Hepatocyte (in vitro differentiated cells): ENCODE measurements around the gene DIPK2B. TPM values are rescaled to one million over a fixed set of nuclear protein-coding genes. Genes with fewer than 3 reads are reported as not detected.

Experiments
- DNase-seq: peaks from one replicate; pipeline ENCODE4 v3.0.0-alpha.2; 2016; ENCODE audit warnings: low spot score
- H2AFZ ChIP-seq: fragments of 200-600 bp; sonication (generic); 2 replicates; pipeline ENCODE4 v1.6.0; 2016; ENCODE audit warnings: antibody characterized with exemption, mild to moderate bottlenecking
- H3K27ac ChIP-seq: fragments of 200-600 bp; sonication (generic); 2 replicates; pipeline ENCODE4 v1.5.1; 2016; ENCODE audit warnings: mild to moderate bottlenecking
- H3K27me3 ChIP-seq: fragments of 200-600 bp; sonication (generic); 2 replicates; pipeline ENCODE4 v1.6.1; 2016
- H3K36me3 ChIP-seq: fragments of 200-600 bp; sonication (generic); replicated peaks from 2 replicates; pipeline ENCODE4 v1.5.1; 2016; ENCODE audit warnings: low read depth; ENCODE audit not compliant: insufficient read depth
- H3K4me1 ChIP-seq: fragments of 200-600 bp; sonication (generic); 2 replicates; pipeline ENCODE4 v1.5.1; 2016; ENCODE audit warnings: mild to moderate bottlenecking, moderate library complexity; ENCODE audit not compliant: insufficient read depth
- H3K4me2 ChIP-seq: fragments of 200-600 bp; sonication (generic); 2 replicates; pipeline ENCODE4 v1.6.0; 2016
- H3K4me3 ChIP-seq: fragments of 200-600 bp; sonication (generic); 2 replicates; pipeline ENCODE4 v1.5.1; 2016; ENCODE audit warnings: mild to moderate bottlenecking
- H3K79me2 ChIP-seq: fragments of 200-600 bp; sonication (generic); 2 replicates; pipeline ENCODE4 v1.6.0; 2017; ENCODE audit warnings: mild to moderate bottlenecking
- H3K9me2 ChIP-seq: fragments of 200-600 bp; sonication (generic); replicated peaks from 2 replicates; pipeline ENCODE4 v1.6.0; 2017; ENCODE audit warnings: mild to moderate bottlenecking; ENCODE audit not compliant: insufficient read depth
- H3K9me3 ChIP-seq: fragments of 200-600 bp; sonication (generic); 2 replicates; pipeline ENCODE4 v1.5.1; 2016; ENCODE audit warnings: low read depth, mild to moderate bottlenecking
- H4K20me1 ChIP-seq: fragments of 200-600 bp; sonication (generic); 2 replicates; pipeline ENCODE4 v1.6.0; 2016; ENCODE audit warnings: mild to moderate bottlenecking; ENCODE audit not compliant: insufficient read depth, poor library complexity, severe bottlenecking
- CTCF ChIP-seq: fragments of 200-600 bp; sonication (generic); IDR thresholded peaks from 2 replicates; pipeline ENCODE4 v1.5.1; 2016; ENCODE audit warnings: antibody characterized with exemption, mild to moderate bottlenecking; ENCODE audit not compliant: poor library complexity
- EZH2 ChIP-seq: fragments of 200-600 bp; sonication (generic); IDR thresholded peaks from 2 replicates; pipeline ENCODE4 v1.6.1; 2016; ENCODE audit warnings: antibody characterized with exemption, mild to moderate bottlenecking, borderline replicate concordance
- EZH2phosphoT487 ChIP-seq: fragments of 200-600 bp; sonication (generic); IDR thresholded peaks from one replicate; pipeline ENCODE4 v1.6.1; 2018; ENCODE audit warnings: antibody characterized with exemption, mild to moderate bottlenecking, low read depth, moderate library complexity; ENCODE audit not compliant: unreplicated experiment, severe bottlenecking
- WGBS: methylation state at CpG from one replicate; pipeline ENCODE4 v1.1.6; 2016; ENCODE audit warnings: low lambda C conversion rate; ENCODE audit errors: missing lambda C conversion rate; 5-methylcytosine and 5-hydroxymethylcytosine counted together
- polyA plus RNA-seq: library from polyadenylated mRNA; unstranded; fragments of >200 nt; fragmentation: Nextera tagmentation; extraction: Ambion mirVana; gene quantifications from 2 replicates; pipeline ENCODE4 v1.2.1, GENCODE V29; 2016
- total RNA-seq: library from RNA; depleted of rRNA; stranded (reverse); fragments of >200 nt; gene quantifications from 2 replicates; pipeline ENCODE4 v1.2.3, GENCODE V29; 2014

DIPK2B gene
- total and polyA plus RNA-seq, 2 experiments from 2014 or later: 0.29 to 0.37 TPM

- no peak overlapping the region for H2AFZ ChIP-seq
- no peaks in the 10 kb centered on the region for H3K9me2 ChIP-seq
- no peak overlapping the region for H3K4me3 ChIP-seq
- no peaks in the 10 kb centered on the region for H3K27me3 ChIP-seq
- no peaks in the 10 kb centered on the region for H3K79me2 ChIP-seq
- H4K20me1 ChIP-seq: no peaks in the 10 kb centered on the region
- WGBS: 66% methylated on average over 2 of the region's 2 CpGs
- no peaks in the 10 kb centered on the region for H3K36me3 ChIP-seq
- H3K4me1 ChIP-seq: no peaks in the 10 kb centered on the region
- H3K9me3 ChIP-seq: no peaks in the 10 kb centered on the region
- H3K27ac ChIP-seq: no peak overlapping the region
- DNase-seq: no peak
- TF ChIP-seq EZH2: no peak
- no peak overlapping the region for H3K4me2 ChIP-seq
Measured at GRCh38 chrX:45166781-45167180, 33.9 kb downstream of the DIPK2B start.

GRCh38 chrX:45165726-45166125, 35.0 kb downstream of the DIPK2B start:
- Histone ChIP-seq H3K4me2 (no peak overlapping the region), H3K79me2 (no peaks in the 10 kb centered on the region), H3K36me3 (no peaks in the 10 kb centered on the region), H3K9me2 (no peaks in the 10 kb centered on the region), H3K4me3 (no peak overlapping the region), H4K20me1 (no peaks in the 10 kb centered on the region), H3K27ac (no peak overlapping the region), H2AFZ (no peak overlapping the region), H3K4me1 (no peaks in the 10 kb centered on the region), H3K9me3 (no peaks in the 10 kb centered on the region), H3K27me3 (no peaks in the 10 kb centered on the region)
- TF ChIP-seq EZH2 (no peak), EZH2phosphoT487 (no peak), CTCF (no peak)
- WGBS: 75% methylated on average over 6 of the region's 6 CpGs
- no peak for DNase-seq

GRCh38 chrX:45164995-45165394, 35.7 kb downstream of the DIPK2B start:
- TF ChIP-seq EZH2 (no peak), EZH2phosphoT487 (no peak), CTCF (no peak)
- Histone ChIP-seq H3K27ac (no peak overlapping the region), H3K9me3 (no peaks in the 10 kb centered on the region), H3K9me2 (no peaks in the 10 kb centered on the region), H3K4me1 (no peaks in the 10 kb centered on the region), H3K36me3 (no peaks in the 10 kb centered on the region), H3K4me3 (no peak overlapping the region), H3K4me2 (no peak overlapping the region), H3K79me2 (no peaks in the 10 kb centered on the region), H2AFZ (no peak overlapping the region), H4K20me1 (no peaks in the 10 kb centered on the region), H3K27me3 (no peaks in the 10 kb centered on the region)
- no peak for DNase-seq
- WGBS: 86% methylated on average over 1 of the region's 1 CpG

- no peak overlapping the region for H3K27ac ChIP-seq
- H3K4me2 ChIP-seq: no peak overlapping the region
- H3K9me2 ChIP-seq: no peaks in the 10 kb centered on the region
- H3K9me3 ChIP-seq: no peaks in the 10 kb centered on the region
- 75% methylated on average over 1 of the region's 1 CpG for WGBS
- no peaks in the 10 kb centered on the region for H3K79me2 ChIP-seq
- no peak for DNase-seq
- no peaks in the 10 kb centered on the region for H4K20me1 ChIP-seq
- no peak overlapping the region for H3K4me3 ChIP-seq
- H3K27me3 ChIP-seq: no peaks in the 10 kb centered on the region
- H3K4me1 ChIP-seq: no peaks in the 10 kb centered on the region
- H2AFZ ChIP-seq: no peak overlapping the region
- no peak for TF ChIP-seq EZH2phosphoT487
- TF ChIP-seq CTCF: no peak
- TF ChIP-seq EZH2: no peak
- H3K36me3 ChIP-seq: no peaks in the 10 kb centered on the region
Measured at GRCh38 chrX:45164021-45164621, 36.6 kb downstream of the DIPK2B start.
